ENCODE results near the gene UBE2G1. TPM values are rescaled to one million over a fixed set of nuclear protein-coding genes. Genes with fewer than 3 reads are reported as not detected.

UBE2G1 gene
- total and polyA plus RNA-seq, 4 donors = 15.5 to 48.3 (median 34.3) TPM

GRCh38 chr17:4293572-4293971, 72.9 kb downstream of the UBE2G1 start:
- WGBS, 2 donors = 87 to 94% methylated on average over 1 of the region's 1 CpG
- Histone ChIP-seq H3K4me3 (ENCODE audit: low read length in 2 of 2) (no peak overlapping the region), H3K27ac (ENCODE audit: low read depth in 1 of 2, low read length in 2 of 2) (no peak overlapping the region), H3K36me3 (ENCODE audit: control insufficient read depth in 1 of 2, insufficient read depth in 2 of 2, low read length in 1 of 2) (no peaks in the 10 kb centered on the region), H3K4me1 (ENCODE audit: control insufficient read depth in 1 of 2, insufficient read depth in 2 of 2, low read length in 2 of 2) (no peaks in the 10 kb centered on the region), H3K27me3 (ENCODE audit: control insufficient read depth in 1 of 2, insufficient read depth in 2 of 2, low read length in 1 of 2) (no peaks in the 10 kb centered on the region), H3K9me3 (ENCODE audit: control insufficient read depth, low read length) (no peaks in the 10 kb centered on the region)
- DNase-seq (no peak), ATAC-seq (ENCODE audit: low FRiP score) (no peak)
- intact Hi-C loops (cut with DNase I) = no loop called here

GRCh38 chr17:4287710-4288109, 78.8 kb downstream of the UBE2G1 start:
- H3K27me3 ChIP-seq (ENCODE audit: control insufficient read depth in 1 of 2, insufficient read depth in 2 of 2, low read length in 1 of 2) = no peaks in the 10 kb centered on the region
- ATAC-seq (ENCODE audit: low FRiP score) = no peak
- no peak overlapping the region for H3K4me3 ChIP-seq (ENCODE audit: low read length in 2 of 2)
- H3K4me1 ChIP-seq (ENCODE audit: control insufficient read depth in 1 of 2, insufficient read depth in 2 of 2, low read length in 2 of 2) = no peaks in the 10 kb centered on the region
- intact Hi-C loops (cut with DNase I) = no loop called here
- H3K9me3 ChIP-seq (ENCODE audit: control insufficient read depth, low read length) = no peaks in the 10 kb centered on the region
- no peak overlapping the region for H3K27ac ChIP-seq (ENCODE audit: low read depth in 1 of 2, low read length in 2 of 2)
- no peak for DNase-seq
- H3K36me3 ChIP-seq (ENCODE audit: control insufficient read depth in 1 of 2, insufficient read depth in 2 of 2, low read length in 1 of 2) = no peaks in the 10 kb centered on the region
- WGBS, 2 donors = 92% methylated on average over 3 of the region's 3 CpGs

GRCh38 chr17:4276514-4276913, 90.0 kb downstream of the UBE2G1 start:
- Histone ChIP-seq H3K4me1 (ENCODE audit: control insufficient read depth in 1 of 2, insufficient read depth in 2 of 2, low read length in 2 of 2) (no peaks in the 10 kb centered on the region), H3K4me3 (ENCODE audit: low read length in 2 of 2) (no peak overlapping the region), H3K36me3 (ENCODE audit: control insufficient read depth in 1 of 2, insufficient read depth in 2 of 2, low read length in 1 of 2) (no peaks in the 10 kb centered on the region), H3K9me3 (ENCODE audit: control insufficient read depth, low read length) (no peaks in the 10 kb centered on the region), H3K27ac (ENCODE audit: low read depth in 1 of 2, low read length in 2 of 2) (no peak overlapping the region), H3K27me3 (ENCODE audit: control insufficient read depth in 1 of 2, insufficient read depth in 2 of 2, low read length in 1 of 2) (no peaks in the 10 kb centered on the region)
- DNase-seq (no peak), ATAC-seq (ENCODE audit: low FRiP score) (no peak)
- intact Hi-C loops (cut with DNase I) = no loop called here
- WGBS, 2 donors = 96 to 97% methylated on average over 5 of the region's 5 CpGs

- Histone ChIP-seq H3K27me3 (ENCODE audit: control insufficient read depth in 1 of 2, insufficient read depth in 2 of 2, low read length in 1 of 2) (no peaks in the 10 kb centered on the region), H3K9me3 (ENCODE audit: control insufficient read depth, low read length) (no peaks in the 10 kb centered on the region), H3K27ac (ENCODE audit: low read depth in 1 of 2, low read length in 2 of 2) (no peak overlapping the region), H3K4me3 (ENCODE audit: low read length in 2 of 2) (no peak overlapping the region), H3K4me1 (ENCODE audit: control insufficient read depth in 1 of 2, insufficient read depth in 2 of 2, low read length in 2 of 2) (peaks cover 0 to 5% of the 10 kb centered on the region in 2 donors), H3K36me3 (ENCODE audit: control insufficient read depth in 1 of 2, insufficient read depth in 2 of 2, low read length in 1 of 2) (no peaks in the 10 kb centered on the region)
- 92 to 94% methylated on average over 4 of the region's 4 CpGs for WGBS, 2 donors
- DNase-seq (no peak), ATAC-seq (ENCODE audit: low FRiP score) (no peak)
- intact Hi-C loops (cut with DNase I) = no loop called here
Measured at GRCh38 chr17:4272972-4273368, 93.5 kb downstream of the UBE2G1 start.

DNA sequence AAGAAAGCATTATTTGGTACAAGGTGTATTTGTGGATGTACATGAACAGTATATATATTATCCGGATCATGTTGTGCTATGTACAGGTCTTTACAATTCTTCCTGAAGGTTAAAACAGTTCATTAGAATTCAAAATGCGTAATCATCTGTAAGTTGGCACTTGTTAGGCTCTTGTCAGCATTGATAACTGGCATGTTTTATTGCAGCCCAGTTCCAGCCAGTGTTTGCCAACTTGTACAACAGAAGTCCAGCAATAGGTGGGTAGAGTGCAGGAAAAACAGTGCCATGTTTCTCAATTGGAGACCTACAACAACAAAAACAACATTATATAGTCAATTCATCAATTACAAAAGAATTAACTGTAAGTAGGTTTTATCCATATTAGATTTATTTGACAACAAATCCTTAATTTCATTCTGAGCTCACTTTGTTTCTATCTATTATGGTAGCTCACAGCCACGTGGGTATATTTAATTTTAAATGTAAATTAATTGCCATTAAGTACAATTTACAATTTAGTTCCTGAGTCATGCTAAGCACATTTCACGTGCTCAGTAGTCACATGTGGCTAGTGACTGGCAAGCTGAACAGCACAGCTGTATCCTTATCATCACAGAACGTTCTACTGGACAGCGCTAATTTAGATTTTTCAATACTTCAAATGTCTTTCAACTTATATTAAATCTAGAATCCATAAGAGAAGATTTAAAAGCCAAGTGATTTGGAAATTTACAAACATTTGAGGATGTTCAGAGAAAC, 94.1 kb downstream of the UBE2G1 start:
- intact Hi-C loops (cut with DNase I) = no loop called here
- Histone ChIP-seq H3K27me3 (ENCODE audit: control insufficient read depth in 1 of 2, insufficient read depth in 2 of 2, low read length in 1 of 2) (no peaks in the 10 kb centered on the region), H3K4me3 (ENCODE audit: low read length in 2 of 2) (no peak overlapping the region), H3K36me3 (ENCODE audit: control insufficient read depth in 1 of 2, insufficient read depth in 2 of 2, low read length in 1 of 2) (no peaks in the 10 kb centered on the region), H3K27ac (ENCODE audit: low read depth in 1 of 2, low read length in 2 of 2) (no peak overlapping the region), H3K4me1 (ENCODE audit: control insufficient read depth in 1 of 2, insufficient read depth in 2 of 2, low read length in 2 of 2) (peaks cover 0 to 5% of the 10 kb centered on the region in 2 donors), H3K9me3 (ENCODE audit: control insufficient read depth, low read length) (no peaks in the 10 kb centered on the region)
- ATAC-seq (ENCODE audit: low FRiP score) (no peak), DNase-seq (no peak)
- 65 to 70% methylated on average over 6 of the region's 6 CpGs for WGBS, 2 donors

- H3K27ac ChIP-seq (ENCODE audit: low read depth in 1 of 2, low read length in 2 of 2) = no peak overlapping the region
- no peak overlapping the region for H3K4me3 ChIP-seq (ENCODE audit: low read length in 2 of 2)
- intact Hi-C loops (cut with DNase I) = no loop called here
- no peak for ATAC-seq (ENCODE audit: low FRiP score)
- peaks cover 2 to 5% of the 10 kb centered on the region in 2 donors for H3K4me1 ChIP-seq (ENCODE audit: control insufficient read depth in 1 of 2, insufficient read depth in 2 of 2, low read length in 2 of 2)
- no peaks in the 10 kb centered on the region for H3K36me3 ChIP-seq (ENCODE audit: control insufficient read depth in 1 of 2, insufficient read depth in 2 of 2, low read length in 1 of 2)
- H3K9me3 ChIP-seq (ENCODE audit: control insufficient read depth, low read length) = no peaks in the 10 kb centered on the region
- no peak for DNase-seq
- no peaks in the 10 kb centered on the region for H3K27me3 ChIP-seq (ENCODE audit: control insufficient read depth in 1 of 2, insufficient read depth in 2 of 2, low read length in 1 of 2)
- 23 to 25% methylated on average over 3 of the region's 3 CpGs for WGBS, 2 donors
Measured at GRCh38 chr17:4270736-4271135, 95.7 kb downstream of the UBE2G1 start.

DNA sequence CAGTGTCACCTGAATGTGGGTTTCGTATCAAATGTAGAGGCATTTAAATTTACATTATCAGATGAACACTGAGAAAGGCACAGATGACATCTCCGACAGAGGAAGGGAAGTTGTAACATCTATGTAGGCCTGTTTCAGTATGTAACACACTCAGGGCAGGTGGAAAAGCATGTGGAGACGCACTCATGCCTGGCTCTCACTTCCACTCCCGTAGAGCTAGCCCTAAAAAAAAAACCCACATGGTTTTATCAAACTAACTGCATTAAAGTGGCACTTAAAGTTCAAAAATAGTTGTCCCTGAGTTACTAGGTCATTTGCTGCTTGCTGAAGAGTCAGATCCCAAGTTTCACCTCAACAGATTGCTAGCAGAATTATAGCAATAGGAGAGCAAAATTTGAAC, 96.6 kb downstream of the UBE2G1 start:
- ATAC-seq (ENCODE audit: low FRiP score) (no peak), DNase-seq (no peak)
- Histone ChIP-seq H3K27ac (ENCODE audit: low read depth in 1 of 2, low read length in 2 of 2) (no peak overlapping the region), H3K27me3 (ENCODE audit: control insufficient read depth in 1 of 2, insufficient read depth in 2 of 2, low read length in 1 of 2) (no peaks in the 10 kb centered on the region), H3K36me3 (ENCODE audit: control insufficient read depth in 1 of 2, insufficient read depth in 2 of 2, low read length in 1 of 2) (no peaks in the 10 kb centered on the region), H3K4me1 (ENCODE audit: control insufficient read depth in 1 of 2, insufficient read depth in 2 of 2, low read length in 2 of 2) (peaks cover 2 to 5% of the 10 kb centered on the region in 2 donors), H3K4me3 (ENCODE audit: low read length in 2 of 2) (no peak overlapping the region), H3K9me3 (ENCODE audit: control insufficient read depth, low read length) (no peaks in the 10 kb centered on the region)
- intact Hi-C loops (cut with DNase I) = no loop called here
- WGBS, 2 donors = 86 to 88% methylated on average over 4 of the region's 4 CpGs

- peaks cover 2 to 5% of the 10 kb centered on the region in 2 donors for H3K4me1 ChIP-seq (ENCODE audit: control insufficient read depth in 1 of 2, insufficient read depth in 2 of 2, low read length in 2 of 2)
- H3K36me3 ChIP-seq (ENCODE audit: control insufficient read depth in 1 of 2, insufficient read depth in 2 of 2, low read length in 1 of 2) = no peaks in the 10 kb centered on the region
- H3K27me3 ChIP-seq (ENCODE audit: control insufficient read depth in 1 of 2, insufficient read depth in 2 of 2, low read length in 1 of 2) = no peaks in the 10 kb centered on the region
- no peak overlapping the region for H3K27ac ChIP-seq (ENCODE audit: low read depth in 1 of 2, low read length in 2 of 2)
- DNase-seq (no peak), ATAC-seq (ENCODE audit: low FRiP score) (no peak)
- H3K9me3 ChIP-seq (ENCODE audit: control insufficient read depth, low read length) = no peaks in the 10 kb centered on the region
- WGBS, 2 donors = 97% methylated on average over 8 of the region's 8 CpGs
- intact Hi-C loops (cut with DNase I) = no loop called here
- no peak overlapping the region for H3K4me3 ChIP-seq (ENCODE audit: low read length in 2 of 2)
Measured at GRCh38 chr17:4267402-4267801, 99.1 kb downstream of the UBE2G1 start.

DNA sequence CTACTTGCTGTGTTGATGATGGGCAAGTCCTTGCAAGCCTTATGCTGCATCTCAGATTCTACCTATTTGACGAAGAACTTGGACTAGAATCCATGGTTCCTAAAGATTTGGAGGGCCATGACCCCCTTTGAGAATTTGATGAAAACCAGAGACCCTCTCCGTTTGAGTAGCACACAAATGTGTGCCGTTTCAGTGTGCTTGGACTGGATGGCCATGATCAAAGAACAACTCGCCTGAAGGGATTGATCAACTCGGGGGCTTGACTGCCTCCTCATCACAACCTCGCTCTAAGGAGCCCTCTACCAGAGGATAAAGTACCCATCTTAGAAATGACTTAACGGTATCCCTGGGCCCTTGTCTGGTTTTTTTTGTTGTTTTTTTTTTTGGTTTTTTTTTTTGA, 99.9 kb downstream of the UBE2G1 start:
- DNase-seq = no peak
- H3K9me3 ChIP-seq (ENCODE audit: control insufficient read depth, low read length) = no peaks in the 10 kb centered on the region
- no peak overlapping the region for H3K27ac ChIP-seq (ENCODE audit: low read depth in 1 of 2, low read length in 2 of 2)
- intact Hi-C loops (cut with DNase I) = no loop called here
- WGBS, 2 donors = 79 to 91% methylated on average over 7 of the region's 7 CpGs
- no peak for ATAC-seq (ENCODE audit: low FRiP score)
- no peaks in the 10 kb centered on the region for H3K36me3 ChIP-seq (ENCODE audit: control insufficient read depth in 1 of 2, insufficient read depth in 2 of 2, low read length in 1 of 2)
- peaks cover 2 to 5% of the 10 kb centered on the region in 2 donors for H3K4me1 ChIP-seq (ENCODE audit: control insufficient read depth in 1 of 2, insufficient read depth in 2 of 2, low read length in 2 of 2)
- H3K27me3 ChIP-seq (ENCODE audit: control insufficient read depth in 1 of 2, insufficient read depth in 2 of 2, low read length in 1 of 2) = no peaks in the 10 kb centered on the region
- H3K4me3 ChIP-seq (ENCODE audit: low read length in 2 of 2) = no peak overlapping the region

All from aorta (tissue), 5 donors.